Esophagus muscularis mucosa (tissue), 4 donors: ENCODE results near the gene KCNAB2. TPM values are rescaled to one million over a fixed set of nuclear protein-coding genes. Genes with fewer than 3 reads are reported as not detected.

Experiments used
- DNase-seq: peaks from one replicate; pipeline ENCODE4 v3.0.0-alpha.2; 2017; ENCODE audit errors: extremely low spot score
- H3K27ac ChIP-seq, 4 donors: fragments of 200-600 bp; sonication (generic); replicated peaks in 1 of 4; 1 replicate in 3 of 4; 2 replicates in 1 of 4; pipeline ENCODE4 v1.5.1; 2016 to 2019; ENCODE audit warnings: mild to moderate bottlenecking in 1 of 4
- H3K27me3 ChIP-seq, 4 donors: fragments of 200-600 bp; sonication (generic); one replicate each; pipeline versions ENCODE4 v1.5.1 to v1.6.0; 2016 to 2019
- H3K36me3 ChIP-seq, 4 donors: fragments of 200-600 bp; sonication (generic); one replicate each; pipeline ENCODE4 v1.5.1; 2016 to 2019
- H3K4me1 ChIP-seq, 4 donors: fragments of 200-600 bp; sonication (generic); one replicate each; pipeline ENCODE4 v1.5.1; 2016 to 2019
- H3K4me3 ChIP-seq, 4 donors: fragments of 200-600 bp; sonication (generic); 1 replicate in 2 of 4; 2 replicates in 2 of 4; pipeline ENCODE4 v1.5.1; 2016 to 2019; ENCODE audit warnings: mild to moderate bottlenecking in 4 of 4, moderate library complexity in 1 of 4
- H3K9me3 ChIP-seq, 4 donors: fragments of 200-600 bp; sonication (generic); 1 replicate in 3 of 4; 2 replicates in 1 of 4; pipeline ENCODE4 v1.5.1; 2016 to 2019
- EP300 ChIP-seq: sonication (generic); formaldehyde crosslinking; IDR thresholded peaks from one replicate; pipeline ENCODE4 v1.6.1; 2017; ENCODE audit warnings: antibody characterized with exemption
- POLR2A ChIP-seq: fragments of 450-650 bp; IDR thresholded peaks from one replicate; pipeline ENCODE4 v1.6.1; 2017; ENCODE audit warnings: antibody characterized with exemption, moderate library complexity, mild to moderate bottlenecking, low read depth
- POLR2AphosphoS5 ChIP-seq, 2 donors: sonication (generic); formaldehyde crosslinking; IDR thresholded peaks; one replicate each; pipeline ENCODE4 v1.6.1; 2017; ENCODE audit warnings: antibody characterized with exemption in 2 of 2
- WGBS: methylation state at CpG from one replicate; pipeline ENCODE4 v1.1.5; 2018; 5-methylcytosine and 5-hydroxymethylcytosine counted together
- intact Hi-C: fragments of 100-400 bp; cut with DNase I; formaldehyde crosslinking; loops from one replicate; pipeline ENCODE4 v1.15.1; 2023
- total RNA-seq, 4 donors: library from RNA; depleted of rRNA; stranded (reverse); fragments of >200 nt; gene quantifications; one replicate each; pipeline versions ENCODE4 v1.1.0 to v1.2.1, GENCODE V29; 2016
- TF ChIP-seq, protein P1 (sequence below), 3 experiments: fragments of 200-600 bp in 2 of 3; fragments of 450-650 bp in 1 of 3; sonication (generic) in 2 of 3; IDR thresholded peaks; one replicate each; pipeline ENCODE4 v1.5.1; 2017 to 2019; ENCODE audit warnings: antibody characterized with exemption in 3 of 3, mild to moderate bottlenecking in 2 of 3, moderate library complexity in 1 of 3

KCNAB2 gene
- total RNA-seq, 4 donors from 2014 or later: 10.4 to 19.3 (median 13.2) TPM

DNA sequence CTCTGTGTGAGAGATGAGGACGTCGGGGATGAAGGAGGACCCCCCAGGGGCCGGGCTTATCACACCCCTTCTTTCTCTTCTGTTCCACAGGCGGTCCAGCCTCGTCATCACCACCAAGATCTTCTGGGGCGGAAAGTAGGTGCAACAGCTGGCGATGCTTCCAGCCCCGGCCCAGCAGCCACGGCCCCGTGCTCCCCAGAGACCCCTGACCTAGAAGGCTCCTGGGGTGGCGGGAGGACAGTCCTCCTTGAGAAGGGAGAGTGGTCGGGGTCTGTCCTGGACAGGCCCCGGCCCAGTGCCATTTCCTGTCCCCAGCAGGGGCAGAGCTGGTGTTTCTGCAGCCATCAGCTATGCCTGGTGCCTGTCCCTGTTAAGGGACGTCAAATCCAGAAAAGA is 41.7 kb downstream of the KCNAB2 start:
- Histone ChIP-seq H3K27ac (no peak overlapping the region), H3K4me1 (peaks cover 0 to 18% (median 13%) of the 10 kb centered on the region in 4 donors), H3K9me3 (no peaks in the 10 kb centered on the region), H3K36me3 (peaks cover 0 to 10% (median 2%) of the 10 kb centered on the region in 4 donors), H3K27me3 (no peaks in the 10 kb centered on the region), H3K4me3 (no peak overlapping the region)
- intact Hi-C loops: no loop called here
- 59% methylated on average over 4 of the region's 14 CpGs for WGBS
- TF ChIP-seq POLR2AphosphoS5 (IDR thresholded peaks at IDR 0.05) (no peak), POLR2A (no peak), EP300 (no peak)
- TF ChIP-seq, protein P1, sequence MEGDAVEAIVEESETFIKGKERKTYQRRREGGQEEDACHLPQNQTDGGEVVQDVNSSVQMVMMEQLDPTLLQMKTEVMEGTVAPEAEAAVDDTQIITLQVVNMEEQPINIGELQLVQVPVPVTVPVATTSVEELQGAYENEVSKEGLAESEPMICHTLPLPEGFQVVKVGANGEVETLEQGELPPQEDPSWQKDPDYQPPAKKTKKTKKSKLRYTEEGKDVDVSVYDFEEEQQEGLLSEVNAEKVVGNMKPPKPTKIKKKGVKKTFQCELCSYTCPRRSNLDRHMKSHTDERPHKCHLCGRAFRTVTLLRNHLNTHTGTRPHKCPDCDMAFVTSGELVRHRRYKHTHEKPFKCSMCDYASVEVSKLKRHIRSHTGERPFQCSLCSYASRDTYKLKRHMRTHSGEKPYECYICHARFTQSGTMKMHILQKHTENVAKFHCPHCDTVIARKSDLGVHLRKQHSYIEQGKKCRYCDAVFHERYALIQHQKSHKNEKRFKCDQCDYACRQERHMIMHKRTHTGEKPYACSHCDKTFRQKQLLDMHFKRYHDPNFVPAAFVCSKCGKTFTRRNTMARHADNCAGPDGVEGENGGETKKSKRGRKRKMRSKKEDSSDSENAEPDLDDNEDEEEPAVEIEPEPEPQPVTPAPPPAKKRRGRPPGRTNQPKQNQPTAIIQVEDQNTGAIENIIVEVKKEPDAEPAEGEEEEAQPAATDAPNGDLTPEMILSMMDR (IDR thresholded peaks at IDR 0.05): no peak
- no peak for DNase-seq

DNA sequence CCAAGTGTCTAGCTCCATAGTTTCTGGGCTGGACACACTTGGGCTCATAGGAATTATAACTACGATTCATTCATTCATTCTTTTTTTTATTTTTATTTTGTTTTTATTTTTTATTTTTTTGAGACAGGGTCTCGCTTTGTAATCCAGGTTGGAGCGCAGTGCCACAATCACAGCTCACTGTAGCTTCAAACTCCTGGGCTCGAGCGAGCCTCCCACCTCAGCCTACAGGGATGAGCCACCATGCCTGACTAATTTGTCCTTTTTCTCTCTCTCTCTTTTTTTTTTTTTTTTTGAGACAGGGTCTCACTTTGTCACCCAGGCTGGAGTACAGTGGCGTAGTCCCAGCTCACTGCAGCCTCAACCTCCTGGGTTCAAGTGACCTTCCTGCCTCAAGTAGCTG is 42.3 kb downstream of the KCNAB2 start:
- no peak overlapping the region for H3K27ac ChIP-seq
- 94% methylated on average over 6 of the region's 6 CpGs for WGBS
- intact Hi-C loops: no loop called here
- no peak for DNase-seq
- H3K36me3 ChIP-seq: peaks cover 0 to 8% (median 2%) of the 10 kb centered on the region in 4 donors
- no peak overlapping the region for H3K4me3 ChIP-seq
- peaks cover 0 to 12% (median 7%) of the 10 kb centered on the region in 4 donors for H3K4me1 ChIP-seq
- no peak for TF ChIP-seq POLR2A
- TF ChIP-seq, protein P1 (IDR thresholded peaks at IDR 0.05): no peak
- TF ChIP-seq EP300: no peak
- no peak for TF ChIP-seq POLR2AphosphoS5 (IDR thresholded peaks at IDR 0.05)
- H3K27me3 ChIP-seq: no peaks in the 10 kb centered on the region
- H3K9me3 ChIP-seq: no peaks in the 10 kb centered on the region

DNA sequence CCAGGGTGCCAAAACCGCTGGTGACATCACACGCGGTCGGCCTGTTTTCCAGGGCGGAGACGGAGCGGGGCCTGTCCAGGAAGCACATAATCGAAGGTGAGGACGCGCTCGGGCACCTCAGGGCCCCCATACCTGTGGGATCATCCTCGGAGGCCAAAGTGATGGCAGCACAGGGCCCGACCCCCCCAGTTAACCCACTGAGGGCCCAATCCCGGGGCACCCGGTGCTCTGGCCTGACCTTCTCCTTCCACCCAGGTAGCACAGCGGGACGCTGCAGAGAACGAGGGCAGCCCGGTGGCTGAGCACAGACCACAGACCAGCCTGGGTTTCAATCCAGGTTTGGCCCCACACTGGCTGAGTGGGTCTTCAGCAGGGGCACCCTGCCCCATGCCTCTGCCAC is 43.3 kb downstream of the KCNAB2 start:
- Histone ChIP-seq H3K4me1 (peaks cover 0 to 2% (median 0%) of the 10 kb centered on the region in 4 donors), H3K9me3 (no peaks in the 10 kb centered on the region), H3K4me3 (no peak overlapping the region), H3K36me3 (peaks cover 0 to 8% (median 2%) of the 10 kb centered on the region in 4 donors), H3K27ac (no peak overlapping the region), H3K27me3 (no peaks in the 10 kb centered on the region)
- DNase-seq: no peak
- TF ChIP-seq, protein P1 (IDR thresholded peaks at IDR 0.05): no peak
- no peak for TF ChIP-seq POLR2A
- no peak for TF ChIP-seq POLR2AphosphoS5 (IDR thresholded peaks at IDR 0.05)
- no peak for TF ChIP-seq EP300
- intact Hi-C loops: no loop called here
- 91% methylated on average over 16 of the region's 19 CpGs for WGBS

DNA sequence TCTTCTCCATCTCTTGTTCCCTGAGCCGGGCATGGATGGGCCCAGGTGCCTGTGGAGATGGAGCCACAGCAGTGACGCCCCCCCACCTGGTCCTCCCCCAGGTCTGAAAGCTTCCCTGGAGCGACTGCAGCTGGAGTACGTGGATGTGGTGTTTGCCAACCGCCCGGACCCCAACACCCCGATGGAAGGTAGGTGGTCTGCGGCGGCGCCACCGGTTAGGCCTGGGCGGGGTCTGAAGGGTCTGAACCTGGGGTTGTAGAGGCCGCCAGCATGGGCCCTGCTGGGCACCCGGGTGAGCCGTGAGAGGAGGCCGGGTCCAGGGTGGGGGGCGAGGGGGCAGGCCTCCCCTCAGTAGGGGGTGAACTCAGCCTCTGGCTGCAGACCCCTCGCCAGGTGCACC is 44.6 kb downstream of the KCNAB2 start:
- no peak overlapping the region for H3K27ac ChIP-seq
- no peaks in the 10 kb centered on the region for H3K4me1 ChIP-seq
- intact Hi-C loops: no loop called here
- no peaks in the 10 kb centered on the region for H3K9me3 ChIP-seq
- no peak overlapping the region for H3K4me3 ChIP-seq
- H3K27me3 ChIP-seq: no peaks in the 10 kb centered on the region
- TF ChIP-seq, protein P1 (IDR thresholded peaks at IDR 0.05): no peak
- no peak for TF ChIP-seq POLR2A
- no peak for TF ChIP-seq POLR2AphosphoS5 (IDR thresholded peaks at IDR 0.05)
- TF ChIP-seq EP300: no peak
- peaks cover 0 to 18% (median 7%) of the 10 kb centered on the region in 4 donors for H3K36me3 ChIP-seq
- 94% methylated on average over 13 of the region's 18 CpGs for WGBS
- no peak for DNase-seq
